Measurements from ENCODE around the gene ZBP1. TPM values are rescaled to one million over a fixed set of nuclear protein-coding genes. Genes with fewer than 3 reads are reported as not detected.

ZBP1 gene
- total and polyA plus RNA-seq, 8 donors = 0.11 to 5.3 (median 0.39) TPM; not detected in 2

- Histone ChIP-seq H3K36me3 (no peaks in the 10 kb centered on the region), H3K27ac (no peak overlapping the region), H3K9me3 (no peaks in the 10 kb centered on the region), H3K4me3 (no peak overlapping the region), H3K27me3 (peaks cover 0 to 84% of the 10 kb centered on the region in 2 donors), H3K4me1 (peaks cover 0 to 25% of the 10 kb centered on the region in 2 donors)
- ATAC-seq (no peak), DNase-seq (no peak)
- intact Hi-C loops (cut with DNase I) = loop anchor here in 1 of 2 donors (5.0 kb wide), 1 partner anchor 56 kb away; no protein-coding TSS in a partner anchor
- TF ChIP-seq, protein P1, sequence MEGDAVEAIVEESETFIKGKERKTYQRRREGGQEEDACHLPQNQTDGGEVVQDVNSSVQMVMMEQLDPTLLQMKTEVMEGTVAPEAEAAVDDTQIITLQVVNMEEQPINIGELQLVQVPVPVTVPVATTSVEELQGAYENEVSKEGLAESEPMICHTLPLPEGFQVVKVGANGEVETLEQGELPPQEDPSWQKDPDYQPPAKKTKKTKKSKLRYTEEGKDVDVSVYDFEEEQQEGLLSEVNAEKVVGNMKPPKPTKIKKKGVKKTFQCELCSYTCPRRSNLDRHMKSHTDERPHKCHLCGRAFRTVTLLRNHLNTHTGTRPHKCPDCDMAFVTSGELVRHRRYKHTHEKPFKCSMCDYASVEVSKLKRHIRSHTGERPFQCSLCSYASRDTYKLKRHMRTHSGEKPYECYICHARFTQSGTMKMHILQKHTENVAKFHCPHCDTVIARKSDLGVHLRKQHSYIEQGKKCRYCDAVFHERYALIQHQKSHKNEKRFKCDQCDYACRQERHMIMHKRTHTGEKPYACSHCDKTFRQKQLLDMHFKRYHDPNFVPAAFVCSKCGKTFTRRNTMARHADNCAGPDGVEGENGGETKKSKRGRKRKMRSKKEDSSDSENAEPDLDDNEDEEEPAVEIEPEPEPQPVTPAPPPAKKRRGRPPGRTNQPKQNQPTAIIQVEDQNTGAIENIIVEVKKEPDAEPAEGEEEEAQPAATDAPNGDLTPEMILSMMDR (IDR thresholded peaks at IDR 0.05) = no peak
Measured at GRCh38 chr20:57578476-57579165, 41.6 kb downstream of the ZBP1 start.

DNA sequence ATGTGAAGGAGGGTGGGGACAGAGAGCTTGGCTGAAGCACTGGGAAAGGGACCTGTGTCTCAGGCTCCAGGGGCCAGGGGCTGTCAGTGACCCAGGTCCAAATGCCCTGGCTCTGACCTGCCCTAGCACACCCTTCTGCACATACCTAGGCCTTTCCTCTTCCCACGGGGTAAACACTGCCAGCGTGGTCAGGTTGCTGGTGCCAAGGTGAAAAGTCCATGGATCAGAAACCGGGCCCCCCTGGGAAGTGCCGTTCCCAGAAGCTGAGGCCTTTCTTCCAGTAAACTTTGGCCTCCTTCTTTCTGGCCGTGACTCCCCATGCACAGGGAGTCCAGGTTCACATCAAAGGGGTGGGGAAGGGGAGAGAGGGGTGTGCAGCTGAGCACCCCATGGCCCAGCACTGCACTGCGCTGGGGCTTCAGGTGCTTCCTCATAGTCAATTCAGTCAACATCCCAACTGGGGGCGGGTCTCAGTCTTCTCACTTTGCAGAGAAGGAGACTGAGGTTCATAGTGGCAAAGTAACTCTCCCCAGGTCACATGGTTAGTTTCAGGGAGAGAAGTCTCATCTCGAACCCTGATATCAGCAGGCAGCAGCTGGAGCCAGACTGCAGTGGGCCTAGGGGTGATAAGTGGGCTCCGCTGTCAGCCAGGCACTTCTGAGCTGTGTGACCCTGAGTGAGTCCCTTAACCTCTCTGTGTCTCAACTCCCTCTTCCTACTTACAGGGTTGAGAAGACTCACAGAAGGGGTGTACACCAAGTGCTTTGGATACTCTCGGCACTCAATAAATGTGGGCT is 42.3 kb downstream of the ZBP1 start:
- ATAC-seq = no peak

GRCh38 chr20:57576617-57577550 is 43.3 kb downstream of the ZBP1 start:
- intact Hi-C loops (cut with DNase I) = loop anchor here in 1 of 2 donors (5.0 kb wide), 1 partner anchor 55 kb away; no protein-coding TSS in a partner anchor

More for the DNA sequence above, 42.3 kb downstream of the ZBP1 start:
- H3K4me1 ChIP-seq = peaks cover 0 to 21% of the 10 kb centered on the region in 2 donors
- DNase-seq = no peak
- intact Hi-C loops (cut with DNase I) = loop anchor here in 1 of 2 donors (5.0 kb wide), 1 partner anchor 56 kb away; no protein-coding TSS in a partner anchor
- TF ChIP-seq, protein P1 (IDR thresholded peaks at IDR 0.05) = no peak
- no peaks in the 10 kb centered on the region for H3K9me3 ChIP-seq
- no peaks in the 10 kb centered on the region for H3K36me3 ChIP-seq
- H3K4me3 ChIP-seq = no peak overlapping the region
- no peak overlapping the region for H3K27ac ChIP-seq
- peaks cover 0 to 84% of the 10 kb centered on the region in 2 donors for H3K27me3 ChIP-seq

DNA sequence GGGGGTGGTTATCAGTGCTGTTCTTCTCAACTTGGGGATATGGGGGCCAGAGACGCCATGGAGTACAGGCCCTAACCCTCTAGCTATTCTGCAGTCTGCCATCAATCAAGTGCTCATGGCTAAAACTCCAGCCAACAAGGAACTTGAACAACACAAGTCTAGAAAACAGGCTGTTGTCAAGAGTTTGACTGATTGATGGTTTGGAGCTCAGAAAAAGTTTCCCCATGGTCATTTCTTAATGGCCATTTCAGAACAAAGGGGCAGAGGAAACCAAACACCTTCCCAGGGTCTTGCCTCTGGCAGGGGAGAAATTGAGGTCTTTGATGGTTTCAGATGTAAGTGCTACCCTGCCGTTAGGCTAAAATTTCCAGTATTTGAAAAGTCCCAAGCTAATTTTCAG is 44.2 kb downstream of the ZBP1 start:
- no peak for DNase-seq
- Histone ChIP-seq H3K36me3 (no peaks in the 10 kb centered on the region), H3K27ac (no peak overlapping the region), H3K27me3 (peaks cover 0 to 74% of the 10 kb centered on the region in 2 donors), H3K4me3 (no peak overlapping the region), H3K9me3 (no peaks in the 10 kb centered on the region), H3K4me1 (peaks cover 0 to 3% of the 10 kb centered on the region in 2 donors)
- TF ChIP-seq, protein P1 (IDR thresholded peaks at IDR 0.05) = no peak
- no peak for ATAC-seq
- intact Hi-C loops (cut with DNase I) = loop anchor here in 1 of 2 donors (5.0 kb wide), 1 partner anchor 54 kb away; no protein-coding TSS in a partner anchor

More at GRCh38 chr20:57576617-57577550, 43.3 kb downstream of the ZBP1 start:
- TF ChIP-seq, protein P1 (IDR thresholded peaks at IDR 0.05) = no peak
- Histone ChIP-seq H3K4me1 (peaks cover 0 to 12% of the 10 kb centered on the region in 2 donors), H3K27me3 (peaks cover 0 to 79% of the 10 kb centered on the region in 2 donors), H3K27ac (no peak overlapping the region), H3K36me3 (no peaks in the 10 kb centered on the region), H3K4me3 (no peak overlapping the region), H3K9me3 (no peaks in the 10 kb centered on the region)
- ATAC-seq (no peak), DNase-seq (no peak)
